HG03457 (cell line): Measurements from ENCODE around the gene BTBD6.
"Not testable (repeated sequence)": the region's sequence is repeated elsewhere in the genome, so short reads cannot be mapped to it uniquely, and the experiment has no call there.

Experiments
- ATAC-seq: cut with Tn5 transposase; IDR thresholded peaks from one replicate; pipeline ENCODE4 v1.9.1; 2021; ENCODE audit warnings: moderate number of reproducible peaks; ENCODE audit not compliant: unreplicated experiment

The BTBD6 gene

DNA sequence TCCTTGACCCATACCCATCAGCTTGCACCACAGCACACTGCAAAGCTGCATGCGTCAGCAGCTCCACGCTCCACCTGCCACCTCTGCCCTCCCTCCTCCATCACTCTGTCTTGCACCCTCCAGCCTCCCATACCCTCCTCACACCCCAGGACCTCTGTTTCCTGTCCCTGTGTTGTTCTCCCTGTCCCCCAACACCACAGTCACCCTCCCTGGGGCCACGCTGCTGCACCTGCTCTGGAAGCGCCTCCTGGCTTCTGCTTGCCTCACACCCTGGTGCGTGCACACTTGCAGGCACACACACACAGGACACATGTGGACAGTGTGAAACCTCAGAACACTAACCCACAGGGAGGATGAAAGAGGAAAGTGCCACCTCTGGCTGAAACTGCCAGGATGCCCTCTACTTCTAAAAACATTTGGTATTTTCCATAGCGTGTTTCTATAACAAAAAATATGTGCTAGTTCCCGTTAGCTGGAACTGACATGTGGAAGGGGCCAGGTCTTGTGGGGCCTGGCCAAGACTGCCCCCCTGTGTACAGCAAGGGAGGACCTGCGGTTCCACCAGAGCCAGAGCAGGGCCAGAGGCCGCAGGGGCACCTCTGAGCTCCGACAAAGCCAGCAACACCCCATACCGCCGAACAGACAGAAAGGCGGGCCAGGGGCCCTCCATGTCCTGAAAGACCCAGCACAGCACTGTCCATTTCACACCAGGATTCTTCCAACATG, 42.5 kb downstream of the BTBD6 start:
- ATAC-seq: no peak

DNA sequence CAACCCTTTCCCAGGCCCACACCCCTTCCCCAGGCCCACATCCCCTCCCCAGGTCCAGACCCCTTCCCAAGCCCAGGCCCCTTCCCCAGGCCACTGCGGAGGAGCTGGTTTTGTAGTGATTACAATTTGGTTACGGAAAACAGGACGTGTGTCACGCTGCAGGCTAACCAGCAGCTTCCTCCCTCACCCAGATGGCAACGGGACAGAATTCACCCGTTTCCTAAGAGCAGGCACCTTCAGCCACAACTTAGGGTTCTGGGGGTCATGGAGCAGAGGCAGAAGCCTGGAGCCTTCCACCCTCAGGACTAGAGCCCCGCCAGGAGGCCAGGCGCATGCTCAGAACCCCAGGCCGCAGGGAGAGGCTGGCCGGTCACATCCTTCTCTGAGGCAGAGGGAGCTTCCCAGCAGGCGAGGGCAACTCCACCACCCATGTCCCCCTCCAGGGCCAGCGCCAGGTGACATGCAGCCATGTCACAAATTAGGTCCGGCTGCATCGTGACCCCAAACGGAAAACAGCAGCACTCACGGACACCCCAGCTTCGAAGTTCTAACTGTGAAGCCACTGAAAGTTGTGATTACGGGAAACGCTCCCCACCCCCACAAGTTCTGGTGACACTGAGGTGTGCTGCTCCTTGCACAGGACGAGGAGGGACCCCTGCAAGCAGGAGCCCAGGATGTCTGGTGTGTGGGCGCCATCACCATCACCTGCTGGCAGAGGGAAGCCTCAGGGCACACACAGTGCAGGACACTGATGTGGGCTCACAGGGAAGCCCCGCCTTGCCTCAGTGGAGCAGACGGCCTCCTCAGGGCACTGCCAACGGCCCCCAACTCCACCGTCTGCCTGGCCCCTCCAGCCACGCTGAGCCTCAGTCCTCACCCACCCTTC, 44.7 kb downstream of the BTBD6 start:
- no peak for ATAC-seq

DNA sequence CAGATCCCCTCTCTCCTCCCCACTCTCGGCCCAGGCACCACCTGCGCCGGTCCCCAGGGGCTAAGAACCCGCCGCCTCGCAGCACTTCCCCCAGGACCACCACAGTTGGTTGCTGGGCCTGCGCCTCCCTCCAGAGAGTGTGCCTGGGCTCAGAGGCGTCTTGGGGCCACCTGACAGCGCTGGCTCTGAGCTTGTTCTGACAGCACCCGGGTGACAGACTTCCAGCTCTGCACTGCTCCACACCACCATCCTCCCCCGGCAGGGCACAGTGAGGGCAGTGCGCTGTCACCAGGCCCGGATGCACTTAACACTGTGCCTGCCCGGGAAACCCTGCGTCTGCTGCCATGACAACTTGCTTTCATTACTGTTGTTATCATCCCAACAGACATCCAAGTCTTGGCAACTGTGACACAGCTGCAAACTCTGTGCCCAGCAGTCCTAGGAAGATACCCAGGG, 45.8 kb downstream of the BTBD6 start:
- ATAC-seq: no peak

DNA sequence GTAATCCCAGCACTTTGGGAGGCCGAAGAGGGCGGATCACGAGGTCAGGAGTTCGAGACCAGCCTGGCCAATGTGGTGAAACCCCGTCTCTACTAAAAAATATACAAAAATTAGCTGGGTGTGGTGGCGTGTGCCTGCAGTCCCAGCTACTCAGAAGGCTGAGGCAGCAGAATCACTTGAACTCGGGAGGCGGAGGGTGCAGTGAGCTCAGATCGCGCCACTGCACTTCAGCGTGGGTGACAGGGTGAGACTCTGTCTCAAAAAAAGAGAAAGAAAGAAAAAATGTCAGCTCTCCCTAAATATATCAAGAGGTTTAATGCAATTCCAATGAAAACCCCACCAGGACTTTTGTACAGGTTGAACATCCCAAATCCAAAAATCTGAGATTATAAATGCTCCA, 49.0 kb downstream of the BTBD6 start:
- ATAC-seq: not testable (repeated sequence)

DNA sequence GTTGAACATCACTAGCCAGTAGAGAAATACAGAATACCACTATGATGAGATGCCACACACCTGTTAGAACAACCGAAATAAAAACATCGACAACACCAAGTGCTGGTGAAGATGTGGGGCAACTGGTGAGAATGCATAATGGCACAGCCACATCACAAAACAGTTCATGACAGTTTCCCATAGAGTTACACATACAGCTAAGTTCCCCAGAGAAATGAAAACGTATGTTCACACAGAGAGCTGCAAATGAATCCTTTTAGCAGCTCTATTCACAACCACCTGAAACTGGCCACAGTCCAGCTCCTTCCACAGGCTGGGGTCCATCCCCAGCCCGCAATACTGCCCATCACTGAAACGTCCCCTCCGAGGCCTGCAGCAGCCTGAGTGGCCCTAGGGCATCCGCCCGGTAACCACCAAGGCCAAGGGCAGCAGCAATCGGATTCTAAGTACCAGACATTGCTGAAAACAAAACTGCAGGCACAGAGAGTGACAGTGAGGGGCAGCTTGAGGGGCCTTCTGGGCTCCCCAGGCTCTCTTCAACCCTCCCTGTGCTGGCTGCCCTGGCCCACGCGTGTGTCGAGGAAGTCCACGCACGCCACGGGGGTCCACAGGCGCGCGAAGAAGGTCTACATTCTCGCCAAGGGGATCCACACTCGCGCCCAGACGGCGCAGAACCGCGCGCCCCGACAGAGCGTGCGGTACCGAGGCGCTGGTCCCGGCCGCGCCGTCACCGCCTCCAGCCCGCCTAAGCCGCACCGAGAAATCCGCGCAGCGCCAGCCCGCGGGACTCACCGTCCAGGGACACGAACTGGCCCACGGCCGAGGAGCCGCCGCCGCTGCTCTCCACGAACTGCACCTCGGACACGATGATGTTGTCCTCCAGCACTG, 51.6 kb downstream of the BTBD6 start:
- ATAC-seq: peak; percentile 4
